BLaER1 (cell line): ENCODE measurements around the gene MAB21L2.
"Not testable (repeated sequence)": the region's sequence is repeated elsewhere in the genome, so short reads cannot be mapped to it uniquely, and the experiment has no call there.

ENCODE experiments used
- H3K27ac ChIP-seq: shearing (Covaris generic); formaldehyde crosslinking; 2 replicates; pipeline ENCODE4 v1.8.1; 2022
- H3K27me3 ChIP-seq: shearing (Covaris generic); formaldehyde crosslinking; 2 replicates; pipeline ENCODE4 v1.8.1; 2022
- H3K36me3 ChIP-seq: shearing (Covaris generic); formaldehyde crosslinking; 2 replicates; pipeline ENCODE4 v1.8.1; 2022
- H3K4me1 ChIP-seq: shearing (Covaris generic); formaldehyde crosslinking; 2 replicates; pipeline ENCODE4 v1.8.1; 2022
- H3K4me2 ChIP-seq: shearing (Covaris generic); formaldehyde crosslinking; 2 replicates; pipeline ENCODE4 v1.8.1; 2022
- H3K4me3 ChIP-seq: shearing (Covaris generic); formaldehyde crosslinking; 2 replicates; pipeline ENCODE4 v1.8.1; 2022
- H3K9ac ChIP-seq: shearing (Covaris generic); formaldehyde crosslinking; 2 replicates; pipeline ENCODE4 v1.8.1; 2022
- H3K9me3 ChIP-seq: shearing (Covaris generic); formaldehyde crosslinking; 2 replicates; pipeline ENCODE4 v1.8.1; 2022
- H4K20me1 ChIP-seq: shearing (Covaris generic); formaldehyde crosslinking; 2 replicates; pipeline ENCODE4 v1.8.1; 2022
- Cebpa-rat ChIP-seq: shearing (Covaris generic); IDR thresholded peaks from 2 replicates; pipeline ENCODE4 v1.8.1; 2022

MAB21L2 gene

DNA sequence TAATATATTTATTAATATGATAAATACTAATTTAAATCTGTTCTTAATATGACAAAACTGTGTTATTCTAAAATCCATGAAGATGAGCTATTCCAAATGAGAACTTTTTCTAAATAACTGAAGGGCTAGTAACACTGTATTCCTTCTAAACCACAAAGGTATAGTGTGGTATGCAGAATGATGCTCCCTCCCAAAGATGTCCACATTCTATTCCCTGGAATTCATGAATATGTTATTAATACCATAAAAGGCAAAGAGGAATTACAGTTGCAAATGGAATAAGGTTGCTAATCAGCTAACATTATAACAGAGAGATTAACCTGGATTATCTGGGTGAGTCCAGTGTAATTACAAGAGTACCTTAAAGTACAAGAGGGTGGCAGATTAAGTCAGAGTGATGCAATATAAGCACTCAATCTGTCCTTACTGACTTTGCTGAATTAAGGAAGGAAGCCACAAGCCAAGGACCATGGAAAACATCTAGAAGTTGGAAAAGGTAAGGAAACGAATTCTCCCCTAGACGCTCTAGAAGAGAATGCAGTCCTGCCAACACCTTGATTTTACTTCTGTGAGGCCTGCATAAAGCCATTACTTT is 20.7 kb upstream of the MAB21L2 start:
- H3K36me3 ChIP-seq = no peaks in the 10 kb centered on the region

DNA sequence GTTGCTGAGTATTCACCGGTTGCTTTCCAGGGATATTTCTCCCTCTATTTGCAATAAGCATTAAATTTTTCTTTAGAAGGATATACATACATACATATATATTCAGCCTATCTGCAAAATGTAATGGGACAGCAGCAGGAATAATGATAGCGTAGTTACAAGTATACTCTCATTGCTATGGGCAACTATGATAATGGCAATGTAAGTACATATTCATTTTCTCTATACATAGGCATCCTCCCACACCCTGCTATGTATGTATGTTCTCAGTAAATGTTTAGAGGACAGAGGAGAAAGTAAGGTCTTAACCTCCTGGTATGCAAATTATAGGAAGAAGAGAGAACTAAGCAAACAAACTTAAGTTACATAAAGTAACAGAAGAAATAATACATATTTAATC is 19.7 kb upstream of the MAB21L2 start:
- Histone ChIP-seq H3K27ac (no peak overlapping the region), H3K4me1 (no peaks in the 10 kb centered on the region), H3K9ac (no peak overlapping the region), H3K4me2 (no peak overlapping the region), H4K20me1 (no peaks in the 10 kb centered on the region), H3K27me3 (no peaks in the 10 kb centered on the region), H3K36me3 (no peaks in the 10 kb centered on the region), H3K4me3 (no peak overlapping the region), H3K9me3 (peaks cover 7% of the 10 kb centered on the region; the same call in 1 of the 2 replicates)
- TF ChIP-seq Cebpa-rat = no peak

More for the DNA sequence above, 20.7 kb upstream of the MAB21L2 start:
- no peaks in the 10 kb centered on the region for H3K4me1 ChIP-seq
- H3K27me3 ChIP-seq = no peaks in the 10 kb centered on the region
- H3K27ac ChIP-seq = no peak overlapping the region
- H4K20me1 ChIP-seq = no peaks in the 10 kb centered on the region
- peaks cover 7% of the 10 kb centered on the region; the same call in 1 of the 2 replicates for H3K9me3 ChIP-seq
- H3K4me2 ChIP-seq = no peak overlapping the region
- no peak overlapping the region for H3K4me3 ChIP-seq
- no peak overlapping the region for H3K9ac ChIP-seq
- TF ChIP-seq Cebpa-rat = no peak

DNA sequence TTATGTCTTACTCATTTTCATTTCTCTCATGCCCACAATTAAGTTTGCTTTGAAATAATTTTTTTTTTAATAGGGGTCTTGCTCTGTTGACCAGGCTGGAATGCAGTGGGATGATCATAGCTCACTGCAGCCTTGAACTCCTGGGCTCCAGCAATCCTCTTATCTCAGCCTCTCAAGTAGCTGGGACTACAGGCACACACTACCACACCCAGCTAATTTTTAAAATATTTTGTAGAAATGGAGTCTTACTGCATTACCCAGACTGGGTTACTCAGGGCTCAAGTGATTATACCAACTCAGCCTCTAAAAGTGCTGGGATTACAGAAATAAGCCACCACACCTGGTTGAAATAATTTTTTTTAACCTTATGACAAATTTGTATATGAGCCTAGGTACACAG is 19.2 kb upstream of the MAB21L2 start:
- Histone ChIP-seq H3K4me1 (no peaks in the 10 kb centered on the region), H3K27ac (no peak overlapping the region), H3K4me2 (no peak overlapping the region), H3K4me3 (no peak overlapping the region), H3K9ac (no peak overlapping the region), H3K27me3 (no peaks in the 10 kb centered on the region), H4K20me1 (no peaks in the 10 kb centered on the region), H3K36me3 (no peaks in the 10 kb centered on the region), H3K9me3 (peaks cover 7% of the 10 kb centered on the region; the same call in 1 of the 2 replicates)
- no peak for TF ChIP-seq Cebpa-rat

DNA sequence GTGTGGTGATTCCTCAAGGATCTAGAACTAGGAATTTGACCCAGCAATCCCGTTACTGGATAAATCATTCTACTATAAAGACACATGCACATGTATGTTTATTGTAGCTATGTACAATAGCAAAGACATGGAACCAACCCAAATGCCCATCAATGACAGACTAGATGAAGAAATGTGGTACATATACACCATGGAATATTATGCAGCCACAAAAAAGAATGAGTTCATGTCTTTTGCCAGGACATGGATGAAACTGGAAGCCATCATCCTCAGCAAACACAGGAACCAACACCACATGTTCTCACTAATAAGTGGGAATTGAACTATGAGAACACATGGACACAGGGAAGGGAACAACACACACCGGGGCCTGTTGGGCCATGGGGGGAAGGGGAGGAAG is 17.0 kb upstream of the MAB21L2 start:
- not testable (repeated sequence) for H3K4me2 ChIP-seq, H3K27me3 ChIP-seq, H3K4me1 ChIP-seq, H3K9me3 ChIP-seq, H4K20me1 ChIP-seq, H3K27ac ChIP-seq, H3K4me3 ChIP-seq, H3K36me3 ChIP-seq, H3K9ac ChIP-seq

DNA sequence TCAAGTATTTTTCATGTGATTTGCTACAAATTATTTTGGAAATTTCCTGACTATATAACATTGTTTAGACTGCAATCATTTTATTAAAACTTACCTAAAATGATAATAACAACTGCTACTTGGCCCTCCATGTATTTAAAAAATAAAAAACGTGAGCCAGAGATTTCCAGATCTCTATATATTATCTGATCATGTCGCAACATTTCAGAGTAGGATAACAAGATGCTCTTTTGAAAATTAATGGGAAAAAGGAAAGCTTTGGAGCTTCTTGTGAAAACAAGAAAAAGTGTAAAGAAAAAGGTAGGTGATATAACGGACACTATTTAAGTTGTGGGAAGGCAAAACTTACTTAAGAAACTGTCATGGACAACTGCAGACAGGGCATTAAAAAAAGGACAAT is 14.9 kb upstream of the MAB21L2 start:
- Histone ChIP-seq H3K9me3 (peaks cover 7% of the 10 kb centered on the region; the same call in 1 of the 2 replicates), H4K20me1 (no peaks in the 10 kb centered on the region), H3K4me1 (no peaks in the 10 kb centered on the region), H3K36me3 (no peaks in the 10 kb centered on the region), H3K27me3 (no peaks in the 10 kb centered on the region), H3K27ac (no peak overlapping the region), H3K4me2 (no peak overlapping the region), H3K9ac (no peak overlapping the region), H3K4me3 (no peak overlapping the region)
- no peak for TF ChIP-seq Cebpa-rat

DNA sequence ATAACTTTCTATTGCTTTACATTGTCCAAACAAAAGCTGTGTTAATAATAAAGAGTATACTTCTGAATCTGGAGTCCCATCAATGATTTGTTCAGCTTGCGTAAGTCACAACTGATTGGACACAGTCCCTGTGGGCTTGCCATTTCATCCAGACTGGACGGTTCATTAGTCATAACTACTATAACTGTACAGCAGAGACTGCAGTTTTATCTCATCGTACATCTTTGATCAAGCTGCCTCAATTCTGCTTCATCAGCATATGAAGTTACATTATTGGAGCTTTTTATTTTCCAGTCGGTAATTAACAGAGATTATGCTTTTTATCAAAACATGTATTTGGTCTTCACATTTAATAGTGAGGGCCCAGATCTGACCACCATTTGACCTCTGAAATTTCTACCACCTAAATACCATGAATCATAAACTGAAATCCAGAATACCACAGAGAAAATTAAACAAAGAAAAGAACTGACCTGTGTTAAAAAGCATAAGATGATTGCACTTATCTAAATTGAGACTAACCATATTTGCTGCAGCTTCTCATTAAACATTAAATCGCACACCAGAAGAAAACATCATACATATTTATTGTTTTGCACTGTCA is 12.5 kb upstream of the MAB21L2 start:
- Histone ChIP-seq H3K27ac (no peak overlapping the region), H3K9me3 (peaks cover 7% of the 10 kb centered on the region; the same call in 1 of the 2 replicates), H4K20me1 (no peaks in the 10 kb centered on the region), H3K9ac (no peak overlapping the region), H3K36me3 (no peaks in the 10 kb centered on the region), H3K27me3 (no peaks in the 10 kb centered on the region), H3K4me1 (no peaks in the 10 kb centered on the region), H3K4me3 (no peak overlapping the region), H3K4me2 (no peak overlapping the region)
- TF ChIP-seq Cebpa-rat = no peak

DNA sequence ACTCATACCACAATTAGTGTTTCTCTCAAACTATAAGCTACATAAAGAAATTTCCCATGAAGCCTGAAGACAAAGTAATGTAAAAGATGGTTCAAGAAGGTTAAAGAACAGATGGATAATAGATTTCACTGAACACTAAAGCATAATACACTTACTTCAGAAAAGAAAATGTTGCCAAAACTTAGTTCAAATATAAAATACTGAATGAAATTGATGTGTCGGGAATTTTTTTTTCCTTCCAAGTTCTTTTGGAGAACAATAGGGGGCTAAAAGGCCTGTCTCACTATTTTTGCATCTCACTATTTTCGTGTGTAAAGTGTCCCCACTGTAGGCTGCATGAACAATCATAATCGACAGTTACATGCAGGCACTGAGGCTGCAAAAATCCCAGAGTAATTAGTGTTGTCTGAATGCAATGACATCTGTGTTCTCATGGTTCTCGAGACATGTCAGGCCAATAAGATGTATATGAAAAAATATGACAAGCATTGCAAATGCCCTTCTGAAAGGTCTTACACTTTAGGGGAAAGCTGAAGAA is 11.9 kb upstream of the MAB21L2 start:
- Histone ChIP-seq H3K4me1 (no peaks in the 10 kb centered on the region), H3K27ac (no peak overlapping the region), H4K20me1 (no peaks in the 10 kb centered on the region), H3K9ac (no peak overlapping the region), H3K9me3 (peaks cover 2% of the 10 kb centered on the region; the same call in 1 of the 2 replicates), H3K4me2 (no peak overlapping the region), H3K27me3 (no peaks in the 10 kb centered on the region), H3K4me3 (no peak overlapping the region), H3K36me3 (no peaks in the 10 kb centered on the region)
- TF ChIP-seq Cebpa-rat = no peak

DNA sequence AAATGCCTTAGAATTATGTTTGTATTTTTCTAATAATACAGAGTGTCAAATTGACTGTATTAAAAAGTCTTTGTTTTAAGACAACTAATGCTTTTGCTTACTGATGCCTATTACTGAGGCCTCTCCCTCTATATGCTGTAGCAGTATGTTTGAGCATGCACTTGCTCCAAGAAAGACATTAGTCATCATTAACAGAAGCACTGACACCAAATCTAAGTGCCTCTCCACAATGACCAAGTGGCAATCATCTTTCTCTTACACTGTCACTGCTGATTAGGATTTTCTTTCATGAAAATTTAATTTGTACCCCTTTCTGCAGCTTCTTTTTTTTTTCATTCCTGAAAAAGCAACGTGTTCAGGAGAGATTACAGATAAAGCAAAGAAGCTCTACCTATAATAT is 11.1 kb upstream of the MAB21L2 start:
- TF ChIP-seq Cebpa-rat = no peak
- H3K9ac ChIP-seq = no peak overlapping the region
- H3K4me3 ChIP-seq = no peak overlapping the region
- H4K20me1 ChIP-seq = no peaks in the 10 kb centered on the region
- no peaks in the 10 kb centered on the region for H3K36me3 ChIP-seq
- no peak overlapping the region for H3K27ac ChIP-seq
- no peaks in the 10 kb centered on the region for H3K4me1 ChIP-seq
- no peaks in the 10 kb centered on the region for H3K27me3 ChIP-seq
- no peaks in the 10 kb centered on the region for H3K9me3 ChIP-seq
- no peak overlapping the region for H3K4me2 ChIP-seq

DNA sequence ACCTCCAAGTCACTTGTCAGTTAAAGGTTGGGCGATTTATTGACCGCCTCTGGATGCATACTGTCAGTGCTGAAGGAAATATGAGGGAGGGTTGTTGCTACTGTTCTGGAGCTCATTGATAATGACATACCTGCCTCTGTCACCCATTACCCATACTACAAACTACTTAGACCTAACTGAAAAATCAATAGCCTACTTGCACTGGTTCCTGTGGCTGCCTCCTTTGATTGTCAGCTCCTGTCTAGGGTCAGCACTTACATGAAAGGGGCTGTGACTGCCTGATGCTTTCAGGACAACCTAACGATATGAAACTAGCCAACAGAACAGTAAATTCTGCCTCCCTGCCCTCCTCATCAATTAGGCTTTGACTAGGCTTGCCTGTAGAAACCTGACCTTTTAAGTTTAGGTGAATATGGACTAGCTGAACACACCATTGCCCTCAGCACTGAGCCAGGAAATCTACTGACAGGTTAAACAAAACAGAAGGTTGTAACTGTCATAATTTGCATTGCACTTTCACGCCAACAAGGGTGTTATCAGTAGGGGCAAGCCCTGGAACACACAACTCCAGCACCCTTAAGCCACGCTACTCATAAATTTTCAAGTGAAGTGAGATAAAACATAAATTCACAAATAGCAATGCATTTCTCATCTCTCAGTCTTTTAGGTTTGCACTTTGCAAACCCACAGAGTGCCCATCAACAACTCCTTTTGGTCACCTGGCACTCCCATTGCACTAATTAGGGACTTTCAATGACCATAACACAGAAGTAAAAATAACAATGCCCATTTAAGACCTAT is 9.0 kb upstream of the MAB21L2 start:
- no peak for TF ChIP-seq Cebpa-rat
- H3K27me3 ChIP-seq = no peaks in the 10 kb centered on the region
- H3K27ac ChIP-seq = no peak overlapping the region
- no peaks in the 10 kb centered on the region for H3K36me3 ChIP-seq
- no peak overlapping the region for H3K4me2 ChIP-seq
- no peak overlapping the region for H3K9ac ChIP-seq
- no peak overlapping the region for H3K4me3 ChIP-seq
- H4K20me1 ChIP-seq = no peaks in the 10 kb centered on the region
- no peaks in the 10 kb centered on the region for H3K9me3 ChIP-seq
- H3K4me1 ChIP-seq = no peaks in the 10 kb centered on the region

DNA sequence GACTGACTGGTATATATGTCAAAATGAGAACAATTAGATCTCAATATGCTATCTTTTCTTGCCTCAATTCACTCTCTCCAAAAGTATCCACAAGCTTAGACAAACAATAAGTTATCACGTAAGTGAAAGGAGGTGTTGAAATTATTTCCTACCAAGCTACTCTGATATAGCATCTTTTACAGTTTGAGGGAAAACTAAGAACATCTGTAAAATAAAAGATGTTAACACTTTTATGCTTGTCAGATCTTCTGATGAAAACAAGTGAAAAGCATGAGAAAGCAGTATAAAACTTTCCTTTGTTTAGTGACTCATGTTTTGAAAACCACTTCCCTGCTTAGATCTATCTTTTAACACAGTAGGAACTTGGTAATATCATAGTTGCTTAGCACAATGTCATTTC is 8.4 kb upstream of the MAB21L2 start:
- Histone ChIP-seq H3K27ac (no peak overlapping the region), H3K4me3 (no peak overlapping the region), H3K9ac (no peak overlapping the region), H4K20me1 (no peaks in the 10 kb centered on the region), H3K36me3 (no peaks in the 10 kb centered on the region), H3K9me3 (no peaks in the 10 kb centered on the region), H3K4me1 (no peaks in the 10 kb centered on the region), H3K27me3 (no peaks in the 10 kb centered on the region), H3K4me2 (no peak overlapping the region)
- TF ChIP-seq Cebpa-rat = no peak
